Superior temporal gyrus (tissue), 1 donor: ENCODE results near the gene CCDC83.
"Not testable (repeated sequence)": the region's sequence is repeated elsewhere in the genome, so short reads cannot be mapped to it uniquely, and the experiment has no call there.

ENCODE experiments used
- DNase-seq: peaks from one replicate; pipeline ENCODE4 v3.0.0-alpha.2; 2016; ENCODE audit errors: extremely low spot score

CCDC83 gene

DNA sequence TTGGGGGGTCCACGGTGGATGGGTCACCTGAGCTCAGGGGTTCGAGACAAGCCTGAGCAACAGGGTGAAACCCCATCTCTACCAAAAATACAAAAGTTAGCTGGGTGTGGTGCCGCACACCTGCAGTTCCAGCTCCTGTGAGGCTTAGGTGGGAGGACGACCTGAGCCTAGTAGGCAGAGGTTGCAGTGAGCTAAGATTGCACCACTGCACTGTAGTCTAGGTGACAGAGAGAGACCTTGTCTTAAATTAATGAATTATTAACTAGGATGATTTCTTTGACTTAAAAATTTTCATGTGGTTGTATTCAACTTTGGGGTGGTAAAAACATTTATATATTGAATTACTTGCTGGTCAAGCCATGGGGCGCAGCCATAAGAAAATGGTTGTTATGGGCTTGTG, 33.9 kb downstream of the CCDC83 start:
- DNase-seq, result no peak

- no peak for DNase-seq
Measured at GRCh38 chr11:85889676-85890579, 34.7 kb downstream of the CCDC83 start.

DNA sequence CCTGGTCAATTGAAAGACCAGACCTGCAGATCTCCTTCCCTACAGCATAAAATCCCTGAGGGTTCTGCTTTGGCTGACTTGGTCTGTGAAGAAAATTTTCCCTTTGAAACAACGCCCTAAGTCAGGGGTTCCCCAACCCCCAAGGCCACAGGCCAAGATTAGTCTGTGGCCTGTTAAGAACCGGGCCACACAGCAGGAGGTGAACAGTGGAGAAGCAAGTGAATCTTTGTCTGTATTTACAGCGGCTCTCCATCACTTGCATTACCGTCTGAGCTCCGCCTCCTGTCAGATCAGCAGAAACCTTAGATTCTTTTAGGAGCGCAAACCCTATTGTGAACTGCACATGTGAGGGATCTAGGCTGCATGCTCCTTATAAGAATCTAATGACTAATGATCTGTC, 38.2 kb downstream of the CCDC83 start:
- DNase-seq, result no peak

GRCh38 chr11:85896876-85897275, 41.7 kb downstream of the CCDC83 start:
- DNase-seq, result no peak

GRCh38 chr11:85898456-85898855, 43.3 kb downstream of the CCDC83 start:
- no peak for DNase-seq

GRCh38 chr11:85902353-85902752, 47.2 kb downstream of the CCDC83 start:
- no peak for DNase-seq

DNA sequence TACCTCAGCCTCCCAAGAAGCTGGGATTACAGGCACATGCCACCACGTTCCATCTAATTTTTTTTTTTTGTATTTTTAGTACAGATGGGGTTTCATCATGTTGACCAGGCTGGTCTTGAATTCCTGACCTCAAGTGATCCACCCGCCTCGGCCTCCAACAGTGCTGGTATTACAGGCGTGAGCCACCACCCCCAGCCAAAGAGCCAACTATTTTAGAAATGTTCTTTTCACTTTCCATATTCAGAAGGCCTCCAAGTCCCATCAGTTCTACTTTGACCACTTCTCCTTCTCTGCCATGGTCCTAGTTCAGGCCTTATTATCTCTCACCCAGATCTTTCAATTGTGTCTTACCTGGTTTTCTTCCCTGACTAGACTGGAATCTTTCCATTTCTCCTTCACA, 48.2 kb downstream of the CCDC83 start:
- no peak for DNase-seq

- no peak for DNase-seq
Measured at GRCh38 chr11:85903811-85904210, 48.6 kb downstream of the CCDC83 start.

DNA sequence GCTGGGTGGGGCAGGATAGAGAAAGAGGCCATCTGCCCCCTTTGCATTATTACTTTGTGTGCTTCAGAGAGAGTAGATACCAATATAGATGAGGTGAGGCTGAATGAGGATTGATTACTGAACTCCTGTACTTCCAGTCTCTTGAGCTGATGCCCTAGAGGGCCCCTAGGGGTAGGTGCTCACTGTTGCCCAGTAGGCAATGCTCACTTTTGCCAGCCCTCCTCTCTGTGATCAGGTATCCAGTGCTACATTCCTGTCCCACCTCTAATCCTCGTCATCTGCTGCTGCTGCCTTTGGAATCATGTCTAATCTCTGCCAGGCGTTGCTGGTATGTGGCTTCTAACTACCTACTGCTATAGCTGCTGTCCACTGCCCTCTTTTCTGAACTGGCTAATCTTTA, 57.2 kb downstream of the CCDC83 start:
- DNase-seq, result no peak

DNA sequence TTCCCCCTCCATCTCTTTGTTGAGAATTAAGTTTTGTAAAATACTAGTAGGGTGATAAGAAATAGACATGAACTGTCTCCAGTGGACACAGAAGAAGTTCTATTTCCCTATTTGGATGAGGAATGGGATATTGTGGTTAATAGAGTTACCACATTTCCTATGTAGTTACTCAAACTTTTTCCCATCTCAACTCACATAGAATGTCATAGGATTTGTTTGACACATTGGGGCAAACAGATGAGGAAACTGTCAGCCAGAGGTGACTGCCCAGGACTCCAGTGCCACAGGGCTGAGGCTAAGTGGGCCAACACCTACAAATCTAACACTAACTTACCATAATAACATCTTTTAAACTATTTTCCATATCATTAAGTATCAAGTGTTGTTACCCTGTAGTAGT, 58.3 kb downstream of the CCDC83 start:
- no peak for DNase-seq

GRCh38 chr11:85914425-85914824, 59.2 kb downstream of the CCDC83 start:
- no peak for DNase-seq

DNA sequence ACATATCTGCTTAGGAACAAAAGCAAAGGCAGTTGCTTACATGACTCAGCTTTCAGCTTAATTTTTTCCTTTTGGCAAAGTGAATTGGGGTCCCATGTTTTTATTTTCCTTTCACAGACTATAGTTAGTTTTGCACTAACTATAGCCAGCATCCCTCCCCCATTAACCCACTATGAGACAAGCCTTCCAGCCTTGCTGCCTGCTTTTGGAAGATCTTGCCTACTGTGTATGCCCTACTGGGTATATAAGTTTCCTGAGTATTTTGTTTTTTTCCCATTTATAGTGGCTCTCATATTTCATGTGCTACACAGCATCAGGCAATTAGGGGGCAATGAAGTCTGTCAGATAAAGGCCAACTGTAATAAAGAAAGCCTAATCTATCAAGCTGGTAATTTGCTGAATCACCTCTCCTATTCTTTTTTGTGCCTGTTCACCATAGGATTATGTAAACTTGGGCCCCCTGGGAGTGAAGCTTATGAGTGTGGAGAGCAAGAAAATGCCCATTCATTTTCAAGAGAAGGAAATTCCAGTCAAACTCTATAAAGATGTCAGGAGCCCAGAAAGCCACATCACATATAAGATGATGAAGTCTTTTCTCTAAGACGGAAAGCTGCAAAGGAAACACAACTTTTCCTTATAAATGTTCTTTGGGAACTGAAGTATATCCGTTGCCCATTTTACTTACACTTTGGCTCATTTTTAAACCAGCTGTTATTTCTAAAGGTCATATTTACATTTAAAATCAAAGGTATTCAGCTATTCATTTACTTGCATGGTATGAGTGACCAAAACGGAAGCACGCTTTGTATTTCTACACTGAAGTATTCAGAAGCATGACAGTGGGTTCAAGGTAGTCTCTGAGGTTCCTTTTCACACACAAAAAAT, 64.0 kb downstream of the CCDC83 start:
- no peak for DNase-seq

DNA sequence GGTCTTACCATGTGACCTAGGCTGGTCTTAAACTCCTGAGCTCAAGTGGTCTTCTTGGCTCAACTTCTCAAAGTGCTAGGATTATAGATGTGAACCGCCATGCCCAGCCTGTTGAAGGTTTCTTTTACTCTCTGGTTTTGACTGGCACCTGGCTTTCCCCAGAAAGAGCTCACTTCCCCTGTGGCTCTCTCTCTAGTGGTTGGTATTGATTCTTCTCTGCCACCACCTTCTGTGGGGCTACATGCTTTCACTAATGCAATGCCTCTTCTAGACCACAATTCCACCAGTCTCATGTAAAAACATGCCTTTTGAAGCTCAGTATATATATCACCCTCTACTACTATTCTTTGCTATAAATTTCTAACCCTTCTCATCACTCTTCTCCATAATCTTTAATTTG, 67.2 kb downstream of the CCDC83 start:
- no peak for DNase-seq

DNA sequence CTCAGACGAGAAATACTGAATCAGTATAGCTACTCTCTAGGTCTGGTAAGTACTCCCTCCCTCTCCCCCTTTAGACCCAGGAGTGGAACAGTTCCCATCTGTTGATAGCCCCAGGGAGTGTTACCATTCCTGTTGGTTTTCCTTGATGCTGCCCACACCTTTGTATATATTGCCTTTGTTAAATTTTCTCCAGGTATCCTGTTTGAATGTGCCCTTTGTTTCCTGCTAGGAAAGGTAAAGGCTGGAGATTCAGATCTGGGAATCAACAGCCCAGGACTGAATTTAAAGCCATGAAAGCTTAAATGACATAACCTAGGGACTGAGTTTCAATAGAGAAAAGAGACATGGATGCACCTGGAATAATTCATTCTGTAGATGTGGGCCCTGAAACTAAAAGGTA, 68.3 kb downstream of the CCDC83 start:
- no peak for DNase-seq

GRCh38 chr11:85926653-85927214, 71.6 kb downstream of the CCDC83 start:
- DNase-seq, result not testable (repeated sequence)

DNA sequence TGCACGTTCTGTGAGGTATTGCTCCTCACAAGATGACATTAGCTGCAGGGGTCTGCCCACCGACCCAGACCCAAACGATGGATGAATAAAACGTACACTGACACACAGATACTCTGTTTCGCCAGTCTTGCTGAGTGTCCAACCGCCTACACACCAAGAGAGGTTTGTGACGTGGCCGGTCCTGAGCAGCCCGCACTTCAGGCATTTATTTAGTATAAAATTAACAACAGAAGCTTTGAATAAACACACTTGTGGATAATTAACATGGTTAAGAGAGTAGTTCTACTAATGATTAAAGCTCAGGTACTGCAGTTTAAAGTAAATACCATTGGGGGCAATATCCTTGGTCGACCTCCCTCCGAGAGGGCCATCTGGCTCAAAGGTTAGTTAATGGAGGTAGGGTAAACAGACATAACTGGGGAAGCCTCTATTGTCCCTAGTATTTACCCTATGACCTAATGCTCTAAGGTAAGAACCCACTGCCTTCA, 75.7 kb downstream of the CCDC83 start:
- no peak for DNase-seq

DNA sequence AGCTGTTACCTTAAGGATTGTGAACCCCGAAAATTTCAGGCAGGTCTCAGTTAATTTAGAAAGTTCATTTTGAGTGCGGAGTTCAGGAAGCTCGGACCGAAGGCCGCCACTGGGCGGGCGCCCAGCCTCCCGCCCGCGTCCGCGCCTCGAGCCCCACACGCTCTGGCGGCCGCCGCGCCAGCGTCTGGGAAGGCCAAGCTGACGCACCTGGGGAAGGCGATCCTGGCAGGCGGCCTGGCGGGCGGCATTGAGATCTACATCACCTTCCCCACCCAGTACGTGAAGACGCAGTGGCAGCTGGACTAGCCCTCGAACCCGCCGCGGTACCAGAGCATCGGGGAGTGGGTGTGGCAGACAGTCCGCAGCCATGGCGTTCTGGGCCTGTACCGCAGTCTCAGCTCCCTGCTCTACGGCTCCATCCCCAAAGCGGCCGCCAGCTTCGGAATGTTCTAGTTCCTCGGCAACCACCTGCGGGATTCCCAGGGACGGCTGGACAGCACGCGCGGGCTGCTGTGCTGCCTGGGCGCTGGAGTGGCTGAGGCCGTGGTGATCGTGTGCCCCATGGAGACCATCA, 79.5 kb downstream of the CCDC83 start:
- DNase-seq, result no peak

DNA sequence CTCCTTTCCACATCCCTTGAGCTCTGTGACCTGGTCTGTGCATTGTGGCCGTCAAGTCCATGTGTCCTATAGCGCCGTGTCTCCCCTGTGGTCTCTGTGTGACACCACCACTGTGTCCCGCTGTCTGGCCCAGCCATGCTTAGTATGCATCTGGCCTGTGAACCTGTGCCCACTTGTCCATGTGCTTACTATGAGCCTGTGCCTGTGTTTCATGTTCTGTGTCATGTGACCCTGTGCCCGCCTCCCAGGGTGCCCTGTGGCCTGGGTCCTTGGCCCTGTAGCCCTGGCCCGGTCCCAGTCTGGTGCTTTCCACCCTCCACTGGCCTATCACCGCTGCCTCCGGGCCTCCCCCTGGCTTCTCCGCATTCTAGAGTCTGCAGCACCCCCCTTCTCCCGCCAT, 80.6 kb downstream of the CCDC83 start:
- no peak for DNase-seq

DNA sequence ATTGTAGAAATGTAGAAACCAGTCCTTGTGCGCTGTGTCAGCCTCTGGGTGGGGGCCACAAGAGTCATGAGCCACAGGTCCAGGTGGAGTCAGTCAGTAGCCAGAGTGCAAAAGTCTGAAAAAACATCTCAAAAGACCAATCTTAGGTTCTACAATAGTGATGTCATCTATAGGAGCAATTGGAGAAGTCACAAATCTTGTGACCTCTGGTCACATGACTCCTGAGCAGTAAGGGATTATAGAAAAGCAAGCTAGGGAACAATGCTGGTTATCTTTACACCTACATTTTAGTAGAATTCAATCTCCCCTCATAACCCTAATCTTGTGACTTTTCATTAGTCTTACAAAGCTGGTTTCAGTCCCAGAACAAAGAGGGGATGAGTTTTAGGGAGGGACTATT, 82.7 kb downstream of the CCDC83 start:
- no peak for DNase-seq

GRCh38 chr11:85939099-85940015, 84.2 kb downstream of the CCDC83 start:
- no peak for DNase-seq
